T-cell (primary cell): ENCODE results near the gene ZC3H7B. TPM values are rescaled to one million over a fixed set of nuclear protein-coding genes. Genes with fewer than 3 reads are reported as not detected.

Experiments used
- ATAC-seq, 4 experiments: fragments of 200-7000 bp in 3 of 4; fragments of 150-1000 bp in 1 of 4; cut with Tn5 transposase; replicated peaks in 1 of 4; 1 replicate in 3 of 4; 2 replicates in 1 of 4; pipeline ENCODE4 v1.10.0; 2021; ENCODE audit warnings: moderate library complexity in 3 of 4, mild to moderate bottlenecking in 2 of 4, moderate number of reproducible peaks in 1 of 4
- CTCF ChIA-PET, 2 donors: fragments of 300-600 bp; sonication (Branson Sonifier 250); formaldehyde crosslinking; loops; one replicate each; lab custom pipeline; 2022; ENCODE audit warnings: antibody characterized with exemption in 2 of 2; lab: Charles Lee
- POLR2A ChIA-PET, 2 donors: fragments of 300-600 bp; sonication (Branson Sonifier 250); formaldehyde crosslinking; loops; one replicate each; lab custom pipeline; 2022; ENCODE audit warnings: antibody characterized with exemption in 2 of 2; lab: Charles Lee
- DNase-seq, 35 experiments: peaks; one replicate each; pipeline versions ENCODE4 v3.0.0 to v3.0.0-alpha.2; 2013 to 2023
- H3K27ac ChIP-seq: one replicate; pipeline ENCODE4 v1.5.1; 2013; ENCODE audit warnings: low read length
- H3K27me3 ChIP-seq, 2 experiments: replicated peaks in 1 of 2; 1 replicate in 1 of 2; 2 replicates in 1 of 2; pipeline versions ENCODE4 v1.6.1 to v1.7.0; 2013; ENCODE audit warnings: low read length in 1 of 2, mixed read lengths in 1 of 2; ENCODE audit not compliant: control insufficient read depth in 2 of 2, insufficient read depth in 2 of 2; ENCODE audit errors: extremely low read depth in 1 of 2
- H3K36me3 ChIP-seq, 2 donors: 1 replicate in 1 of 2; 2 replicates in 1 of 2; pipeline versions ENCODE4 v1.6.1 to v1.7.0; 2013; ENCODE audit warnings: low read length in 1 of 2; ENCODE audit not compliant: control insufficient read depth in 2 of 2, insufficient read depth in 1 of 2; ENCODE audit errors: extremely low read depth in 1 of 2
- H3K4me1 ChIP-seq, 2 experiments: 1 replicate in 1 of 2; 2 replicates in 1 of 2; pipeline versions ENCODE4 v1.6.1 to v1.7.0; 2013; ENCODE audit warnings: low read length in 2 of 2, mixed read lengths in 1 of 2; ENCODE audit not compliant: insufficient read depth in 2 of 2, control insufficient read depth in 1 of 2; ENCODE audit errors: extremely low read depth in 1 of 2
- H3K4me3 ChIP-seq, 2 donors: 1 replicate in 1 of 2; 2 replicates in 1 of 2; pipeline versions ENCODE4 v1.5.1 to v1.7.0; 2013; ENCODE audit warnings: mild to moderate bottlenecking in 2 of 2, low read length in 1 of 2, moderate library complexity in 1 of 2; ENCODE audit not compliant: control insufficient read depth in 1 of 2; ENCODE audit errors: extremely low read depth in 1 of 2
- H3K9me3 ChIP-seq: 2 replicates; pipeline ENCODE4 v1.7.0; 2013
- H3K27ac Mint-ChIP-seq, 2 donors: one replicate each; pipeline ENCODE4 v1.8.0; 2020 to 2021; ENCODE audit warnings: mild to moderate bottlenecking in 2 of 2, mixed read lengths in 2 of 2
- H3K27me3 Mint-ChIP-seq, 2 donors: one replicate each; pipeline ENCODE4 v1.8.0; 2021 to 2022; ENCODE audit warnings: mixed read lengths in 2 of 2
- H3K36me3 Mint-ChIP-seq: one replicate; pipeline ENCODE4 v1.8.0; 2021; ENCODE audit warnings: mixed read lengths
- H3K4me1 Mint-ChIP-seq, 3 donors: one replicate each; pipeline ENCODE4 v1.8.0; 2020 to 2022; ENCODE audit warnings: mixed read lengths in 3 of 3, mild to moderate bottlenecking in 1 of 3
- H3K4me3 Mint-ChIP-seq, 3 donors: one replicate each; pipeline ENCODE4 v1.8.0; 2020 to 2022; ENCODE audit warnings: mild to moderate bottlenecking in 3 of 3, mixed read lengths in 3 of 3, moderate library complexity in 3 of 3
- H3K9me3 Mint-ChIP-seq, 3 donors: one replicate each; pipeline ENCODE4 v1.8.0; 2020 to 2022; ENCODE audit warnings: mixed read lengths in 3 of 3
- WGBS: methylation state at CpG from one replicate; pipeline ENCODE4 v1.1.5; 2013; ENCODE audit warnings: missing lambda C conversion rate; ENCODE audit not compliant: insufficient coverage; 5-methylcytosine and 5-hydroxymethylcytosine counted together
- total RNA-seq, 35 experiments: library from RNA in 6 of 35; stranded (reverse) in 6 of 35; fragments of 120-200 nt in 1 of 35; gene quantifications; one replicate each; pipeline versions ENCODE4 v1.2.1 to v1.2.4 and lab custom pipeline; 2013 to 2026

Gene ZC3H7B
- total RNA-seq, 5 donors from 2014 or later (not counting 1 experiment from before 2014, with no cell fraction given) = 38.5 to 50.3 (median 47.9) TPM

- 100% methylated on average over 1 of the region's 7 CpGs for WGBS
- H3K9me3 Mint-ChIP-seq = no peaks in the 10 kb centered on the region
- Histone ChIP-seq H3K36me3 (peaks cover 33 to 80% of the 10 kb centered on the region in 2 donors), H3K9me3 (no peaks in the 10 kb centered on the region), H3K27me3 (no peaks in the 10 kb centered on the region), H3K27ac (no peak overlapping the region), H3K4me1 (no peaks in the 10 kb centered on the region), H3K4me3 (no peak overlapping the region)
- no peak overlapping the region for H3K27ac Mint-ChIP-seq
- DNase-seq (no peak), ATAC-seq (no peak)
- H3K4me3 Mint-ChIP-seq = no peak overlapping the region
- ChIA-PET POLR2A (no interaction called here), CTCF (interaction anchor here in 1 of 2 donors (0.6 kb wide), 1 partner anchor 115 kb away, joined by 3 read pairs; no protein-coding TSS in a partner anchor)
- no peaks in the 10 kb centered on the region for H3K27me3 Mint-ChIP-seq
- peaks cover 43% of the 10 kb centered on the region for H3K36me3 Mint-ChIP-seq
- H3K4me1 Mint-ChIP-seq = peaks cover under 1 to 3% (median 3%) of the 10 kb centered on the region in 3 donors
Observed at GRCh38 chr22:41330169-41330568, 28.8 kb downstream of the ZC3H7B start.

- POLR2A ChIA-PET = no interaction called here
- Mint-ChIP-seq H3K4me3 (no peak overlapping the region), H3K27ac (peak overlapping the region in 1 of 2 donors; percentile 43), H3K9me3 (no peaks in the 10 kb centered on the region), H3K27me3 (no peaks in the 10 kb centered on the region), H3K4me1 (peaks cover 11 to 13% (median 11%) of the 10 kb centered on the region in 3 donors), H3K36me3 (peaks cover 36% of the 10 kb centered on the region)
- no peaks in the 10 kb centered on the region for H3K27me3 ChIP-seq
- H3K9me3 ChIP-seq = no peaks in the 10 kb centered on the region
- ATAC-seq (no peak), DNase-seq (no peak)
- WGBS = 94% methylated on average over 13 of the region's 15 CpGs
- H3K4me3 ChIP-seq = no peak overlapping the region
- H3K36me3 ChIP-seq = peaks cover 26 to 66% of the 10 kb centered on the region in 2 donors
- peaks cover 2 to 8% of the 10 kb centered on the region in 2 experiments for H3K4me1 ChIP-seq
- CTCF ChIA-PET = no interaction called here
- H3K27ac ChIP-seq = no peak overlapping the region
Observed at GRCh38 chr22:41332217-41332939, 31.1 kb downstream of the ZC3H7B start.

DNA sequence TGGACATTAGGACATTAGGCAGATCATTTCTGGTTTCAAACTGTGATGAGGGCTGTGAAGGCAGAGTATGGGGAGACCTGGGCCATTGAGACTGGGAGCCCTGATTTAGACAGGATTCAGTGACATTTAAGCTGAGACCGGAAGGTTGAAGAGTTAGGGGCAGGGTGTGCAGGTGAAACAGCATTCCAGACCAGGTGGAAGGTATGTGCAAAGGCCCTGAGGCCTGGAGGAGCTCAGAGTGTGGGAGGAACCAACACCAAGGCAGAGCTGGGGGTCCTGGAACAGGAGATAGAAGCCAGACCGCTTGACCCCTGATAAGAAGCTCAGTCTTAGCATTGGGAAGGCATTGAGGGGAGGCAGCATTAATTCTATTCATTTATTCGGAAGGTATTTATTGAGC lies 32.5 kb downstream of the ZC3H7B start:
- no peak overlapping the region for H3K27ac ChIP-seq
- H3K9me3 Mint-ChIP-seq = no peaks in the 10 kb centered on the region
- H3K4me3 ChIP-seq = no peak overlapping the region
- no peaks in the 10 kb centered on the region for H3K9me3 ChIP-seq
- DNase-seq (no peak), ATAC-seq (no peak)
- peaks cover 11 to 13% (median 11%) of the 10 kb centered on the region in 3 donors for H3K4me1 Mint-ChIP-seq
- H3K27me3 Mint-ChIP-seq = no peaks in the 10 kb centered on the region
- peaks cover 24 to 61% of the 10 kb centered on the region in 2 donors for H3K36me3 ChIP-seq
- WGBS = 93% methylated on average over 3 of the region's 3 CpGs
- no peak overlapping the region for H3K27ac Mint-ChIP-seq
- ChIA-PET POLR2A (no interaction called here), CTCF (no interaction called here)
- H3K36me3 Mint-ChIP-seq = peaks cover 29% of the 10 kb centered on the region
- H3K27me3 ChIP-seq = no peaks in the 10 kb centered on the region
- H3K4me1 ChIP-seq = peaks cover 4 to 11% of the 10 kb centered on the region in 2 experiments
- no peak overlapping the region for H3K4me3 Mint-ChIP-seq

DNA sequence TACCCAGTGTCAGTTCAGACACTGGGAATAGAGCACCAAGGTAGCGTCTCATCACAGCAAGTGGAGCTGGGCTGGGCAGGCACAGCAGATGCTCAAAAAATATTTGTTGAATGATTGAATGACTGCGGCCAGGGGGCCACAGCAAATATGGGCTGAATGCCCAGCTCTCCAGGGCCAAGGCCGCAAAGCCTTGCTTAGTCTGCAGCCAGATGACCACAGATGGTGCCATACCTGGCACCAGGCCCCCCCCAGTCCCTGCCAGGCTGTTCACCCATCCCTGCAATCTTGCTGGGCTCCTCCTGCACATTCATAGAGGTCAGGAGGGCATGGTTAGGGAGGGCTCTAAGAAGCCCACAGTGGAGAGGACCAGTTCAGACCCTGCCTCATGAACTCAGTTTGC lies 32.9 kb downstream of the ZC3H7B start:
- Mint-ChIP-seq H3K4me1 (peaks cover 11 to 13% (median 11%) of the 10 kb centered on the region in 3 donors), H3K4me3 (no peak overlapping the region), H3K27me3 (no peaks in the 10 kb centered on the region), H3K36me3 (peaks cover 29% of the 10 kb centered on the region), H3K27ac (no peak overlapping the region), H3K9me3 (no peaks in the 10 kb centered on the region)
- Histone ChIP-seq H3K4me3 (no peak overlapping the region), H3K36me3 (peaks cover 24 to 64% of the 10 kb centered on the region in 2 donors), H3K4me1 (peaks cover 4 to 11% of the 10 kb centered on the region in 2 experiments), H3K27me3 (no peaks in the 10 kb centered on the region), H3K27ac (no peak overlapping the region), H3K9me3 (no peaks in the 10 kb centered on the region)
- ATAC-seq = no peak
- POLR2A ChIA-PET = no interaction called here
- DNase-seq = no peak
- 93% methylated on average over 3 of the region's 3 CpGs for WGBS
- CTCF ChIA-PET = no interaction called here

DNA sequence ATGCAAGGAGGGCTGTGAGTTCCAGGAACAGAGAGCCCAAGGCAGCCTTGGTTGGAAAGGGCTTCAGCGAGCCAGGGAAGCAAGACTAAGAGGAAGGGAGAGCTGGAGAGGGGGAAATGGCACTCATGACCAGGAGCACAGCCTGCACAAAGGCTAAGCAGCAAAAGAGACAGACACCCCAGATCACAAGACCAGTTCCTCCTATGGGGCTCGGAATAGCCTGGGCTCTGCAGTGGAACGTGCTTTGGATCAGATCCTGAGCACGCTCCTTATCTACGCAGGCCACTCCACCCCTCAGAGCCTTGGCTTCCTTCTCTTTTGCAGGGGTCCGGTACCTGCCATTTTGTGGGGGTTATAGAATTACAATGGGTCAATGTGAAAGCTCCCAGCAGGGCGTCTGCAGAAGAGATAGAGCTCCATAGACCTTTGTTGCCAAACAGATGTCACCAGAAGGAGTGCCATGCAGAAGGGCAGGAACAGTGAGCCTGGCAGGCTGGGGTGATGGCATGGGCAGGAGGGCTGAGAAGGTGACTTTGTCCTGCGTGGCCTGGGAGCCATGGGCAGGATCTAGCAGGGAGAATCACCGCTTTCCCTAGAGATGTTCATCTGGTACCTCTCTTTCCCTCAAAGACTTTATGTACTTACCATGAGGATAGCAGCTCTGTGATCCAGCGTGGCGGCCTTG lies 33.8 kb downstream of the ZC3H7B start:
- H3K4me3 Mint-ChIP-seq = no peak overlapping the region
- peaks cover 29% of the 10 kb centered on the region for H3K36me3 Mint-ChIP-seq
- no peak overlapping the region for H3K27ac Mint-ChIP-seq
- H3K27me3 ChIP-seq = no peaks in the 10 kb centered on the region
- DNase-seq (no peak), ATAC-seq (no peak)
- H3K36me3 ChIP-seq = peaks cover 26 to 63% of the 10 kb centered on the region in 2 donors
- H3K27ac ChIP-seq = no peak overlapping the region
- POLR2A ChIA-PET = interaction anchor here in 1 of 2 donors (0.6 kb wide), 1 partner anchor 543 kb away, joined by 3 read pairs; no protein-coding TSS in a partner anchor
- no peaks in the 10 kb centered on the region for H3K9me3 Mint-ChIP-seq
- H3K4me3 ChIP-seq = no peak overlapping the region
- H3K4me1 ChIP-seq = peaks cover 4 to 11% of the 10 kb centered on the region in 2 experiments
- CTCF ChIA-PET = interaction anchor here in 1 of 2 donors (0.6 kb wide), 1 partner anchor 276 kb away, joined by 3 read pairs; no protein-coding TSS in a partner anchor
- 94% methylated on average over 8 of the region's 11 CpGs for WGBS
- peaks cover 11 to 13% (median 11%) of the 10 kb centered on the region in 3 donors for H3K4me1 Mint-ChIP-seq
- H3K27me3 Mint-ChIP-seq = no peaks in the 10 kb centered on the region
- no peaks in the 10 kb centered on the region for H3K9me3 ChIP-seq

- Mint-ChIP-seq H3K27ac (no peak overlapping the region), H3K4me1 (peaks cover 11% of the 10 kb centered on the region in 3 donors), H3K36me3 (peaks cover 16% of the 10 kb centered on the region), H3K27me3 (no peaks in the 10 kb centered on the region), H3K9me3 (no peaks in the 10 kb centered on the region), H3K4me3 (no peak overlapping the region)
- WGBS = 91% methylated on average over 9 of the region's 14 CpGs
- H3K4me3 ChIP-seq = no peak overlapping the region
- no peaks in the 10 kb centered on the region for H3K9me3 ChIP-seq
- peaks cover 4 to 11% of the 10 kb centered on the region in 2 experiments for H3K4me1 ChIP-seq
- ChIA-PET POLR2A (no interaction called here), CTCF (no interaction called here)
- ATAC-seq = no peak
- peaks cover 26 to 68% of the 10 kb centered on the region in 2 donors for H3K36me3 ChIP-seq
- DNase-seq = no peak
- H3K27ac ChIP-seq = no peak overlapping the region
- H3K27me3 ChIP-seq = no peaks in the 10 kb centered on the region
Observed at GRCh38 chr22:41338614-41339212, 37.4 kb downstream of the ZC3H7B start.
